Caco-2 (cell line): Measurements from ENCODE around the gene C5AR2. TPM values are rescaled to one million over a fixed set of nuclear protein-coding genes. Genes with fewer than 3 reads are reported as not detected.

Source experiments
- BruUV-seq: library from RNA; stranded (reverse); fragments of 400-500 nt; replicated peaks from 2 replicates; lab custom pipeline; 2021; lab: Mats Ljungman, UMichigan
- CTCF ChIA-PET: fragments of 300-600 bp; sonication (Branson Sonifier 250); formaldehyde crosslinking; loops from one replicate; lab custom pipeline; 2022; ENCODE audit warnings: antibody characterized with exemption; lab: Charles Lee
- POLR2A ChIA-PET: fragments of 300-600 bp; sonication (Branson Sonifier 250); formaldehyde crosslinking; loops from one replicate; lab custom pipeline; 2022; ENCODE audit warnings: antibody characterized with exemption; lab: Charles Lee
- DNase-seq, 2 experiments: peaks; one replicate each; pipeline versions ENCODE4 v3.0.0 to v3.0.0-alpha.2; 2020 to 2022
- H3K27me3 ChIP-seq: replicated peaks from 2 replicates; pipeline ENCODE4 v1.6.0; 2011; ENCODE audit warnings: low read length; ENCODE audit not compliant: control insufficient read depth, insufficient read depth
- H3K36me3 ChIP-seq: 2 replicates; pipeline ENCODE4 v1.5.1; 2011; ENCODE audit warnings: low read length; ENCODE audit not compliant: control insufficient read depth, insufficient read depth
- H3K4me1 ChIP-seq: fragments of 250-450 bp; sonication (Bioruptor Pico); 2 replicates; pipeline ENCODE4 v1.5.1; 2020; ENCODE audit warnings: mild to moderate bottlenecking
- H3K4me3 ChIP-seq: 2 replicates; pipeline ENCODE4 v1.5.1; 2011; ENCODE audit warnings: low read depth, mild to moderate bottlenecking, control low read depth, low read length
- H3K9me3 ChIP-seq: fragments of 250-450 bp; sonication (Bioruptor Pico); 2 replicates; pipeline ENCODE4 v1.5.1; 2020; ENCODE audit warnings: mild to moderate bottlenecking, moderate library complexity
- H3K27ac Mint-ChIP-seq: one replicate; pipeline ENCODE4 v1.8.0; 2022; ENCODE audit warnings: mixed read lengths; ENCODE audit not compliant: unreplicated experiment
- H3K27me3 Mint-ChIP-seq: one replicate; pipeline ENCODE4 v1.8.0; 2022; ENCODE audit warnings: mixed read lengths; ENCODE audit not compliant: insufficient read depth, unreplicated experiment
- H3K36me3 Mint-ChIP-seq: one replicate; pipeline ENCODE4 v1.8.0; 2022; ENCODE audit warnings: mild to moderate bottlenecking, mixed read lengths; ENCODE audit not compliant: insufficient read depth, unreplicated experiment
- H3K4me1 Mint-ChIP-seq: one replicate; pipeline ENCODE4 v1.8.0; 2022; ENCODE audit warnings: low read depth, mixed read lengths; ENCODE audit not compliant: unreplicated experiment
- H3K4me3 Mint-ChIP-seq: one replicate; pipeline ENCODE4 v1.8.0; 2022; ENCODE audit warnings: mild to moderate bottlenecking, moderate library complexity, mixed read lengths; ENCODE audit not compliant: unreplicated experiment
- H3K9me3 Mint-ChIP-seq: one replicate; pipeline ENCODE4 v1.8.0; 2022; ENCODE audit warnings: mixed read lengths; ENCODE audit not compliant: unreplicated experiment
- CTCF ChIP-seq, 2 experiments: fragments of 200-600 bp in 1 of 2; IDR thresholded peaks; 1 replicate in 1 of 2; 2 replicates in 1 of 2; pipeline versions ENCODE4 v1.5.1 to v1.8.0; 2011 to 2022; ENCODE audit warnings: antibody characterized with exemption in 1 of 2, control low read depth in 1 of 2, inconsistent platforms in 1 of 2, low read depth in 1 of 2, low read length in 1 of 2, mild to moderate bottlenecking in 1 of 2, moderate library complexity in 1 of 2; ENCODE audit not compliant: insufficient read depth in 1 of 2, severe bottlenecking in 1 of 2, unreplicated experiment in 1 of 2
- intact Hi-C: fragments of 100-400 bp; cut with micrococcal nuclease; formaldehyde crosslinking; loops from one replicate; pipeline ENCODE4 v1.10.0; 2022; ENCODE audit not compliant: unreplicated experiment
- total RNA-seq: library from RNA; stranded (reverse); gene quantifications from 2 replicates; pipeline ENCODE4 v1.2.3, GENCODE V29; 2022

Gene C5AR2
- total RNA-seq, 1 experiment from 2014 or later = not detected

GRCh38 chr19:47350630-47351029 is 18.7 kb downstream of the C5AR2 start:
- Mint-ChIP-seq H3K4me3 (no peak overlapping the region), H3K27ac (no peak overlapping the region), H3K27me3 (no peaks in the 10 kb centered on the region), H3K4me1 (peaks cover 27% of the 10 kb centered on the region), H3K9me3 (no peaks in the 10 kb centered on the region), H3K36me3 (peaks cover 58% of the 10 kb centered on the region)
- Histone ChIP-seq H3K4me1 (no peaks in the 10 kb centered on the region), H3K9me3 (no peaks in the 10 kb centered on the region), H3K36me3 (peaks cover 4% of the 10 kb centered on the region), H3K4me3 (no peak overlapping the region), H3K27me3 (no peaks in the 10 kb centered on the region)
- POLR2A ChIA-PET = no interaction called here
- intact Hi-C loops = no loop called here
- no TSS peak for BruUV-seq
- CTCF ChIA-PET = interaction anchor here (0.5 to 1.9 kb wide), 2 partner anchors 43 to 86 kb away, joined by 3 to 7 read pairs; no protein-coding TSS in a partner anchor
- no peak for TF ChIP-seq CTCF (IDR thresholded peaks at IDR 0.05; ENCODE audit: insufficient read depth in 1 of 2, low read depth in 1 of 2, low read length in 1 of 2, severe bottlenecking in 1 of 2, unreplicated experiment in 1 of 2)
- no peak for DNase-seq

- no peak overlapping the region for H3K4me3 Mint-ChIP-seq
Observed at GRCh38 chr19:47351548-47351947, 19.6 kb downstream of the C5AR2 start.

GRCh38 chr19:47352095-47352494 is 20.1 kb downstream of the C5AR2 start:
- H3K36me3 Mint-ChIP-seq = peaks cover 72% of the 10 kb centered on the region
- intact Hi-C loops = no loop called here
- Histone ChIP-seq H3K27me3 (no peaks in the 10 kb centered on the region), H3K4me1 (no peaks in the 10 kb centered on the region), H3K36me3 (peaks cover 4% of the 10 kb centered on the region), H3K9me3 (no peaks in the 10 kb centered on the region), H3K4me3 (no peak overlapping the region)
- no peaks in the 10 kb centered on the region for H3K9me3 Mint-ChIP-seq
- no TSS peak for BruUV-seq
- no peak overlapping the region for H3K4me3 Mint-ChIP-seq
- DNase-seq = no peak
- ChIA-PET CTCF (no interaction called here), POLR2A (interaction anchor here (0.6 kb wide), 1 partner anchor 119 kb away, joined by 3 read pairs; no protein-coding TSS in a partner anchor)
- no peaks in the 10 kb centered on the region for H3K27me3 Mint-ChIP-seq
- no peak for TF ChIP-seq CTCF (IDR thresholded peaks at IDR 0.05; ENCODE audit: insufficient read depth in 1 of 2, low read depth in 1 of 2, low read length in 1 of 2, severe bottlenecking in 1 of 2, unreplicated experiment in 1 of 2)
- H3K4me1 Mint-ChIP-seq = peaks cover 27% of the 10 kb centered on the region
- no peak overlapping the region for H3K27ac Mint-ChIP-seq

More at GRCh38 chr19:47351548-47351947, 19.6 kb downstream of the C5AR2 start:
- Histone ChIP-seq H3K9me3 (no peaks in the 10 kb centered on the region), H3K27me3 (no peaks in the 10 kb centered on the region), H3K36me3 (peaks cover 4% of the 10 kb centered on the region), H3K4me3 (no peak overlapping the region), H3K4me1 (no peaks in the 10 kb centered on the region)
- Mint-ChIP-seq H3K27me3 (no peaks in the 10 kb centered on the region), H3K27ac (no peak overlapping the region), H3K36me3 (peaks cover 67% of the 10 kb centered on the region), H3K9me3 (no peaks in the 10 kb centered on the region), H3K4me1 (peaks cover 27% of the 10 kb centered on the region)
- no peak for TF ChIP-seq CTCF (IDR thresholded peaks at IDR 0.05; ENCODE audit: insufficient read depth in 1 of 2, low read depth in 1 of 2, low read length in 1 of 2, severe bottlenecking in 1 of 2, unreplicated experiment in 1 of 2)
- CTCF ChIA-PET = no interaction called here
- DNase-seq = no peak
- BruUV-seq = no TSS peak
- intact Hi-C loops = no loop called here
- POLR2A ChIA-PET = no interaction called here
